Suprapubic skin (tissue), 4 donors: ENCODE results near the gene CNTFR.

Source experiments
- CTCF ChIP-seq, 2 donors: fragments of 200-600 bp in 1 of 2; fragments of 450-650 bp in 1 of 2; sonication (generic) in 1 of 2; IDR thresholded peaks; one replicate each; pipeline ENCODE4 v1.5.1; 2016 to 2019; ENCODE audit warnings: antibody characterized with exemption in 2 of 2, mild to moderate bottlenecking in 1 of 2, moderate library complexity in 1 of 2
- EP300 ChIP-seq: sonication (generic); formaldehyde crosslinking; IDR thresholded peaks from one replicate; pipeline ENCODE4 v1.6.1; 2017; ENCODE audit warnings: antibody characterized with exemption
- POLR2A ChIP-seq, 2 donors: fragments of 450-650 bp; IDR thresholded peaks; one replicate each; pipeline ENCODE4 v1.6.1; 2017; ENCODE audit warnings: antibody characterized with exemption in 2 of 2, mild to moderate bottlenecking in 2 of 2, moderate library complexity in 2 of 2
- POLR2AphosphoS5 ChIP-seq, 3 donors: sonication (generic); formaldehyde crosslinking; IDR thresholded peaks; one replicate each; pipeline ENCODE4 v1.6.1; 2017; ENCODE audit warnings: antibody characterized with exemption in 3 of 3

GRCh38 chr9:34563262-34563661 is 26.3 kb downstream of the CNTFR start:
- TF ChIP-seq POLR2A (IDR thresholded peaks at IDR 0.05) (no peak), POLR2AphosphoS5 (IDR thresholded peaks at IDR 0.05) (no peak), CTCF (IDR thresholded peaks at IDR 0.05) (no peak), EP300 (no peak)
